K562 (cell line): Measurements from ENCODE around the gene TRMT1. TPM values are rescaled to one million over a fixed set of nuclear protein-coding genes. Genes with fewer than 3 reads are reported as not detected.
A peak's percentile ranks its signal among the peaks of the same experiment; 100 is the strongest.

Source experiments
- ATAC-seq: fragments of 200-7000 bp; cut with Tn5 transposase; 3 replicates; pipeline ENCODE4 v1.9.1; 2020; ENCODE audit warnings: moderate library complexity
- BruUV-seq: library from RNA; stranded (reverse); fragments of 400-500 nt; replicated peaks from 2 replicates; lab custom pipeline; 2021; lab: Mats Ljungman, UMichigan
- CTCF ChIA-PET: fragments of 300-600 bp; formaldehyde crosslinking; extraction: SDS; loops from one replicate; lab custom pipeline; 2021; ENCODE audit warnings: low intra/inter-chr PET ratio; lab: Yijun Ruan, JAX
- POLR2A ChIA-PET: fragments of 300-600, 350-650 bp; sonication (Branson Sonifier 250); formaldehyde crosslinking; extraction: SDS; loops from one replicate; lab custom pipeline; 2021; ENCODE audit warnings: antibody characterized with exemption, inconsistent platforms; lab: Yijun Ruan, JAX
- DNase-seq, 4 experiments: peaks; one replicate each; pipeline versions ENCODE4 v3.0.0 to v3.0.0-alpha.2; 2011 to 2018; ENCODE audit warnings: low spot score in 3 of 4, mixed read lengths in 3 of 4; ENCODE audit errors: extremely low read depth in 1 of 4
- FAIRE-seq: peaks from 2 replicates; lab custom pipeline; 2011; peaks lifted over from hg19 to GRCh38; lab: Jason Lieb, UNC
- H2AFZ ChIP-seq: 2 replicates; pipeline ENCODE4 v1.6.0; 2011; ENCODE audit warnings: low read depth, low read length, control low read depth, inconsistent platforms
- H3K27ac ChIP-seq: fragments of 200-600 bp; 3 replicates; pipeline ENCODE4 v1.8.0; 2011; ENCODE audit warnings: low read depth, mild to moderate bottlenecking, control low read depth, inconsistent platforms, low read length, moderate library complexity, mixed read lengths; ENCODE audit errors: extremely low read depth
- H3K27me3 ChIP-seq, 2 experiments: fragments of 300-600 bp in 1 of 2; 2 replicates in 1 of 2; 3 replicates in 1 of 2; pipeline versions ENCODE4 v1.6.0 to v1.8.0; 2011; ENCODE audit warnings: inconsistent platforms in 2 of 2, low read length in 2 of 2, mild to moderate bottlenecking in 1 of 2, mixed read lengths in 1 of 2, moderate library complexity in 1 of 2; ENCODE audit not compliant: control insufficient read depth in 2 of 2, insufficient read depth in 2 of 2
- H3K36me3 ChIP-seq: fragments of 300-600 bp; 3 replicates; pipeline ENCODE4 v1.8.0; 2011; ENCODE audit warnings: mild to moderate bottlenecking, low read length, inconsistent platforms; ENCODE audit not compliant: control insufficient read depth, insufficient read depth
- H3K4me1 ChIP-seq, 2 experiments: fragments of 200-600 bp in 1 of 2; replicated peaks in 1 of 2; 2 replicates in 1 of 2; 3 replicates in 1 of 2; pipeline versions ENCODE4 v1.5.1 to v1.8.0; 2011; ENCODE audit warnings: inconsistent platforms in 2 of 2, low read length in 2 of 2, mild to moderate bottlenecking in 1 of 2, mixed read lengths in 1 of 2, moderate library complexity in 1 of 2; ENCODE audit not compliant: control insufficient read depth in 2 of 2, insufficient read depth in 2 of 2
- H3K4me2 ChIP-seq: 2 replicates; pipeline ENCODE4 v1.6.1; 2011; ENCODE audit warnings: low read length, control low read depth, inconsistent platforms, mixed read lengths; ENCODE audit not compliant: insufficient read depth
- H3K4me3 ChIP-seq: fragments of 200-600 bp; sonication (generic), shearing (Covaris generic); 2 replicates; pipeline ENCODE4 v1.5.1; 2016; ENCODE audit warnings: control low read depth, inconsistent platforms
- H3K79me2 ChIP-seq: fragments of 200-600 bp; 3 replicates; pipeline ENCODE4 v1.8.0; 2011; ENCODE audit warnings: low read length, inconsistent platforms; ENCODE audit not compliant: control insufficient read depth, insufficient read depth
- H3K9ac ChIP-seq, 2 experiments: 2 replicates each; pipeline versions ENCODE4 v1.6.0 to v1.6.1; 2011; ENCODE audit warnings: low read depth in 2 of 2, low read length in 2 of 2, control low read depth in 1 of 2, inconsistent platforms in 1 of 2, mild to moderate bottlenecking in 1 of 2, mixed read lengths in 1 of 2; ENCODE audit not compliant: insufficient read depth in 1 of 2
- H3K9me1 ChIP-seq: one replicate; pipeline ENCODE4 v1.6.0; 2011; ENCODE audit warnings: inconsistent platforms, mild to moderate bottlenecking, low read length, moderate library complexity; ENCODE audit not compliant: control insufficient read depth, insufficient read depth
- H3K9me3 ChIP-seq: replicated peaks from 2 replicates; pipeline ENCODE4 v1.5.1; 2011; ENCODE audit warnings: low read depth, low read length, inconsistent platforms; ENCODE audit not compliant: control insufficient read depth, insufficient read depth
- H4K20me1 ChIP-seq: replicated peaks from 2 replicates; pipeline ENCODE4 v1.6.1; 2011; ENCODE audit warnings: low read length, inconsistent platforms, mixed read lengths; ENCODE audit not compliant: control insufficient read depth, insufficient read depth
- FOXJ3 ChIP-seq: sonication (generic); formaldehyde crosslinking; IDR thresholded peaks from 2 replicates; pipeline ENCODE4 v1.4.0; 2020; ENCODE audit warnings: mild to moderate bottlenecking, missing genetic modification reagents
- GABPA ChIP-seq: fragments of 200-800 bp; sonication (Bioruptor generic); conservative IDR thresholded peaks from 2 replicates; pipeline ENCODE4 v1.6.1; 2016; ENCODE audit warnings: low read depth, missing genetic modification characterization, missing compliant biosample characterization
- GATAD2B ChIP-seq: fragments of 450-650 bp; IDR thresholded peaks from 2 replicates; pipeline ENCODE4 v1.6.1; 2017; ENCODE audit warnings: mild to moderate bottlenecking, borderline replicate concordance
- KLF10 ChIP-seq: fragments of 250-450 bp; sonication (Bioruptor Pico); IDR thresholded peaks from 2 replicates; pipeline ENCODE4 v1.6.1; 2021; ENCODE audit warnings: matching md5 sums
- NR4A1 ChIP-seq, 2 experiments: fragments of 250-450 bp in 1 of 2; fragments of 450-650 bp in 1 of 2; sonication (Bioruptor Pico) in 1 of 2; IDR thresholded peaks; 2 replicates each; pipeline versions ENCODE4 v1.4.0 to v1.6.1; 2016 to 2020; ENCODE audit warnings: mild to moderate bottlenecking in 2 of 2, missing compliant biosample characterization in 1 of 2, missing genetic modification characterization in 1 of 2, moderate library complexity in 1 of 2
- POLR2G ChIP-seq: fragments of 200-400 bp; formaldehyde crosslinking; IDR thresholded peaks from 2 replicates; pipeline ENCODE4 v1.6.1; 2017; ENCODE audit warnings: low read depth, mild to moderate bottlenecking, antibody characterized with exemption, low read length, moderate library complexity
- POLR3G ChIP-seq: IDR thresholded peaks from 2 replicates; pipeline ENCODE4 v1.6.1; 2011; ENCODE audit not compliant: insufficient read length, insufficient replicate concordance; ENCODE audit errors: extremely low read depth
- RBFOX2 ChIP-seq: fragments of 200-400 bp; formaldehyde crosslinking; IDR thresholded peaks from 2 replicates; pipeline ENCODE4 v1.6.1; 2017; ENCODE audit warnings: low read depth, mild to moderate bottlenecking, low read length, moderate library complexity
- SOX6 ChIP-seq: fragments of 450-650 bp; IDR thresholded peaks from 2 replicates; pipeline ENCODE4 v1.6.1; 2014; ENCODE audit warnings: mild to moderate bottlenecking
- ZNF217 ChIP-seq: sonication (generic); formaldehyde crosslinking; IDR thresholded peaks from 2 replicates; pipeline ENCODE4 v1.8.0; 2022; ENCODE audit warnings: mild to moderate bottlenecking, missing genetic modification reagents
- ZNF408 ChIP-seq: fragments of 250-450 bp; sonication (Bioruptor Pico); IDR thresholded peaks from 2 replicates; pipeline ENCODE4 v1.4.0; 2020; ENCODE audit warnings: low read depth, mild to moderate bottlenecking, moderate library complexity
- WGBS: fragments of 100-300 bp; shearing (Covaris generic); methylation state at CpG from one replicate; pipeline ENCODE4 v1.1.6; 2016; ENCODE audit warnings: low coverage, mixed read lengths; ENCODE audit not compliant: insufficient coverage; ENCODE audit errors: missing lambda C conversion rate; 5-methylcytosine and 5-hydroxymethylcytosine counted together
- in situ Hi-C: fragments of 300-500 bp; cut with MboI; formaldehyde crosslinking; loops from 4 replicates; pipeline ENCODE4 v1.15.0; 2018; ENCODE audit warnings: inconsistent platforms, mixed read lengths
- intact Hi-C: fragments of 100-400 bp; cut with micrococcal nuclease; formaldehyde crosslinking; loops from 2 replicates; pipeline ENCODE4 v1.14.2; 2022
- polyA plus RNA-seq, 8 experiments: library from polyadenylated mRNA; depleted of rRNA in 4 of 8; stranded (reverse) in 5 of 8; unstranded in 3 of 8; fragments of >200 nt; fragmentation: Nextera tagmentation in 2 of 8; fragmentation: Illumina TruSeq in 1 of 8; extraction: Ambion mirVana in 2 of 8; extraction: Trizol in 1 of 8; gene quantifications; 2 replicates each; pipeline versions ENCODE4 v1.2.1 to v1.2.3, GENCODE V29; 2011 to 2014; ENCODE audit warnings: inconsistent platforms in 1 of 8, missing spikeins in 1 of 8
- total RNA-seq, 7 experiments: library from RNA; depleted of rRNA in 6 of 7; stranded (reverse); fragments of >200 nt in 6 of 7; fragmentation: Illumina TruSeq in 2 of 7; extraction: Trizol in 2 of 7; gene quantifications; 2 replicates each; pipeline versions ENCODE4 v1.2.1 to v1.2.3, GENCODE V29; 2011 to 2021; ENCODE audit warnings: low replicate concordance in 1 of 7
- TF ChIP-seq, protein P1 (sequence below): sonication (generic); formaldehyde crosslinking; IDR thresholded peaks from 2 replicates; pipeline ENCODE4 v1.8.0; 2022; ENCODE audit warnings: mild to moderate bottlenecking, missing genetic modification reagents
- TF ChIP-seq, protein P2 (sequence below), 3 experiments: IDR thresholded peaks in 2 of 3; conservative IDR thresholded peaks in 1 of 3; 2 replicates each; pipeline ENCODE4 v1.5.1; 2011 to 2012; ENCODE audit warnings: low read length in 3 of 3, mild to moderate bottlenecking in 3 of 3, control low read depth in 2 of 3, improper control_type of control experiment in 1 of 3, inconsistent platforms in 1 of 3, low read depth in 1 of 3, mixed read lengths in 1 of 3, moderate library complexity in 1 of 3; ENCODE audit not compliant: insufficient read depth in 2 of 3

The TRMT1 gene
- total and polyA plus RNA-seq, 9 of the 15 experiments (the other 6 are each of a cell fraction or from before 2014, with no cell fraction given): 5.8 to 158 (median 54.3) TPM

DNA sequence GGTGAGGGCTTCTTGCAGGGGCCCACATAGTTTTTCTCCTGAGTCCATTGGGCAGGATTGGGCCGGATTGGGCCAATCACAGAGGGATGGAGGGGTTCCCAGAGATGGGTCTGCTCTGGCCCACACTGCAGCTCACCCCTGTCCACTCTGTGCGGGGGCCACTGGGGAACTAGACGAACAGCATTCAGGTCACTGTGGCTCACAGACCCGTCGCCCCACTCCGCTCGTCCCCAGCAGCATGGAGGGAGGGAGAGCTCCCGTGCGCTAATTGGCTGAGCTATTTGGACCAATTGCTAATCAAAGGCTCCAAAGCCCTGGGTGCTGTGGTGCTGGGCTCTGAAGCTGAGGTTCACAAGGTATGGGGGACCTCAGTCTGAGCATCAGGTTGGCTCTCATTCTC, 12.8 kb upstream of the TRMT1 start:
- POLR2A ChIA-PET: interaction anchor here (0.5 to 3.1 kb wide), 11 partner anchors 9 to 1736 kb away, joined by 3 to 13 read pairs (median 4); partner anchors contain the start of genes IER2, NACC1 and STX10
- H3K9me3 ChIP-seq: no peaks in the 10 kb centered on the region
- H3K4me3 ChIP-seq: no peak overlapping the region
- TF ChIP-seq GABPA (tag) (no peak), POLR2G (peak; percentile 66), POLR3G (no peak), RBFOX2 (peak; percentile 38; the same call in 1 of the 2 replicates)
- ATAC-seq (peak; percentile 7; the same call in 2 of the 3 replicates), DNase-seq (no peak), FAIRE-seq (no peak)
- intact Hi-C loops (no loop called here), in situ Hi-C loops (no loop called here)
- H3K4me2 ChIP-seq: no peak overlapping the region
- H3K9me1 ChIP-seq: no peaks in the 10 kb centered on the region
- H3K79me2 ChIP-seq: peaks cover 92% of the 10 kb centered on the region
- 96% methylated on average over 6 of the region's 9 CpGs for WGBS
- H3K27me3 ChIP-seq: no peaks in the 10 kb centered on the region
- H3K9ac ChIP-seq: peak overlapping the region in 1 of 2 experiments; percentile 62; a peak in 2 of 4 replicates
- H3K27ac ChIP-seq: no peak overlapping the region; the same call in 2 of the 3 replicates
- no peak overlapping the region for H2AFZ ChIP-seq
- peaks cover 48% of the 10 kb centered on the region for H4K20me1 ChIP-seq
- CTCF ChIA-PET: no interaction called here
- peaks cover 16 to 17% of the 10 kb centered on the region in 2 experiments for H3K4me1 ChIP-seq
- BruUV-seq: no TSS peak
- peaks cover 82% of the 10 kb centered on the region for H3K36me3 ChIP-seq

DNA sequence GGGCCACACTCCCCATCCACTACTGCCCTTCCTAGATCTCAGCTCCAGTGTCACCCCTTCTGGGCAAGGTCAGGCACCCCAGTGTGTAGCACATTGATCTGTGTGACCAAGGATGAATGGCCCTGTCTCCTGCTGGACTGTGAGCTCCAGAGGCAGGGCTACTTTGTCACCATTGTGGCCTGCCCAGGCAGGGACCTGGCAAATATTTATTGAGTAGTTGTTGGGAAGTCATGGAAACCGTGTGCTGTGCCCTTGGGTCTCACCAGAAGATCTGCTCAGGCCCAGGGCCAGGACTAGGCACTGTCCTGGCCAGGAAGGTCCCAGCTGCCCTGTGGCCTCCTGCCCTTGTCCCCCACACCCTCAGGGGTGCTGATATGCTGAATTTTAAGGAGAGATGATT, 12.0 kb upstream of the TRMT1 start:
- CTCF ChIA-PET: no interaction called here
- Histone ChIP-seq H3K27me3 (no peaks in the 10 kb centered on the region), H3K4me1 (peaks cover 16 to 17% of the 10 kb centered on the region in 2 experiments), H3K9me1 (no peaks in the 10 kb centered on the region), H3K4me2 (no peak overlapping the region), H3K9me3 (no peaks in the 10 kb centered on the region), H4K20me1 (peaks cover 50% of the 10 kb centered on the region), H3K79me2 (peaks cover 91% of the 10 kb centered on the region), H3K9ac (peak overlapping the region in 1 of 2 experiments; percentile 65; a peak in 1 of 4 replicates), H3K36me3 (peaks cover 80% of the 10 kb centered on the region), H2AFZ (no peak overlapping the region), H3K4me3 (no peak overlapping the region), H3K27ac (no peak overlapping the region; the same call in 2 of the 3 replicates)
- no peak for DNase-seq
- peak; percentile 14 for ATAC-seq
- BruUV-seq: no TSS peak
- POLR2A ChIA-PET: interaction anchor here (0.7 to 3.1 kb wide), 9 partner anchors 8 to 41 kb away, joined by 3 to 13 read pairs (median 5); partner anchors contain the start of genes IER2, NACC1 and STX10
- intact Hi-C loops: no loop called here
- FAIRE-seq: no peak
- in situ Hi-C loops: no loop called here
- WGBS: 27% methylated on average over 1 of the region's 1 CpG
- no peak for TF ChIP-seq ZNF217 (CRISPR knock-in tag)
- TF ChIP-seq, protein P1, sequence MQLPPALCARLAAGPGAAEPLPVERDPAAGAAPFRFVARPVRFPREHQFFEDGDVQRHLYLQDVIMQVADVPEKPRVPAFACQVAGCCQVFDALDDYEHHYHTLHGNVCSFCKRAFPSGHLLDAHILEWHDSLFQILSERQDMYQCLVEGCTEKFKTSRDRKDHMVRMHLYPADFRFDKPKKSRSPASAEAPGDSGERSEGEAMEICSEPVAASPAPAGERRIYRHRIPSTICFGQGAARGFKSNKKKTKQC: no peak
- no peak for TF ChIP-seq ZNF408 (CRISPR knock-in tag)
- TF ChIP-seq, protein P2, sequence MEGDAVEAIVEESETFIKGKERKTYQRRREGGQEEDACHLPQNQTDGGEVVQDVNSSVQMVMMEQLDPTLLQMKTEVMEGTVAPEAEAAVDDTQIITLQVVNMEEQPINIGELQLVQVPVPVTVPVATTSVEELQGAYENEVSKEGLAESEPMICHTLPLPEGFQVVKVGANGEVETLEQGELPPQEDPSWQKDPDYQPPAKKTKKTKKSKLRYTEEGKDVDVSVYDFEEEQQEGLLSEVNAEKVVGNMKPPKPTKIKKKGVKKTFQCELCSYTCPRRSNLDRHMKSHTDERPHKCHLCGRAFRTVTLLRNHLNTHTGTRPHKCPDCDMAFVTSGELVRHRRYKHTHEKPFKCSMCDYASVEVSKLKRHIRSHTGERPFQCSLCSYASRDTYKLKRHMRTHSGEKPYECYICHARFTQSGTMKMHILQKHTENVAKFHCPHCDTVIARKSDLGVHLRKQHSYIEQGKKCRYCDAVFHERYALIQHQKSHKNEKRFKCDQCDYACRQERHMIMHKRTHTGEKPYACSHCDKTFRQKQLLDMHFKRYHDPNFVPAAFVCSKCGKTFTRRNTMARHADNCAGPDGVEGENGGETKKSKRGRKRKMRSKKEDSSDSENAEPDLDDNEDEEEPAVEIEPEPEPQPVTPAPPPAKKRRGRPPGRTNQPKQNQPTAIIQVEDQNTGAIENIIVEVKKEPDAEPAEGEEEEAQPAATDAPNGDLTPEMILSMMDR (IDR thresholded peaks at IDR 0.05 in 2 of 3, conservative IDR thresholded peaks at IDR 0.05 in 1 of 3; ENCODE audit: insufficient read depth in 2 of 3, low read depth in 1 of 3, low read length in 3 of 3): no peak
- no peak for TF ChIP-seq KLF10 (CRISPR knock-in tag)
- no peak for TF ChIP-seq GABPA (tag)
- TF ChIP-seq NR4A1 (CRISPR knock-in tag; IDR thresholded peaks at IDR 0.05): no peak
- TF ChIP-seq NR4A1 (tag; IDR thresholded peaks at IDR 0.05): no peak
- no peak for TF ChIP-seq SOX6
- TF ChIP-seq FOXJ3 (CRISPR knock-in tag): no peak
- no peak for TF ChIP-seq GATAD2B
